ENCODE measurements around the gene ARPC4.

ARPC4 gene

DNA sequence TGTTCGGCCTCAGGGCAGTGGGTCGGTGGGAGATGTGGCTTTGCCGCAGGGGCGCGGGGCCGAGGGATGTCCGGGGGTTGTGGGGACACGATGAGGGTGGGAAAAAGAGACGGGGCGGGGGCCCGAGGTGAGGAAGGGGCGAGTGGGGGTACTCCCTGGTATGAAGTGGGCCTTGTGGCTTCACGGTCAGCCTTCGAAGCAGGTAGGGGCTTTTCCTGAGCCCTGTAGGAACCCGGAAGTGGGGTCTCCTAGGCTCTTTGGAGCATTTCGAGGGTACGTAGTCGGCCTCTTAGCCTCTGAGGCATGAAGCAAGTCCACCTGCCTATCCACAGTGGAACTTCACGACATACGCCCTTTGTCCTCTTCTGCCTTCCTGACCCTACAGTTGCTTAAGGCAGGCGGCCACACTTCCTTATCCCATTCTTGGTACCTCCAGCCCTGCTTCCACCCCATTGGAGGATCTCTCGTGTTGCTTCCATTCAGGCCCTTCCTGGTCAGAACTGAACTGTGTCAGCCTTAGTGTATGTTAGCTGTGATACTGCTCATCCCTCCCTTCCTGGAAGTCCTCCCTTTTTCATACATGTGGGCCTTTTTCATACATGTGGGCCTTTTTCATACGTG lies 389 bp downstream of the ARPC4 start:
- no peak for DNase-seq (ENCODE audit: low read depth)

DNA sequence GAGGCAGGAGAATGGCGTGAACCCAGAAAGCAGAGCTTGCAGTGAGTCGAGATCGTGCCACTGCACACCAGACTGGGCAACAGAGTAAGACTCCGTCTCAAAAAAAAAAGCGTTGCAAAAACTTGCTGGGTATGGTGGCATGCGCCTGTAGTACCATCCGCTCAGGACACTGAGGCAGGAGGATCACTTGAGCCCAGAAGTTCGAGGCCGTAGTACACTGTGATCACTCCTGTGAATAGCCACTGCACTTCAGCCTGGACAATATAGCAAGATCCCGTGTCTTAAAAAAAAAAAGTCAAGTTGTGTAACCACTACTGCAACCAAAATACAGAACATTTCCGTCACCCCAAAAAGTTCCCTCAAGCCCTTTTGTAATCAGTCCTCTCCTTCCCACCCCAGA lies 1.5 kb downstream of the ARPC4 start:
- DNase-seq (ENCODE audit: low read depth) = no peak

DNA sequence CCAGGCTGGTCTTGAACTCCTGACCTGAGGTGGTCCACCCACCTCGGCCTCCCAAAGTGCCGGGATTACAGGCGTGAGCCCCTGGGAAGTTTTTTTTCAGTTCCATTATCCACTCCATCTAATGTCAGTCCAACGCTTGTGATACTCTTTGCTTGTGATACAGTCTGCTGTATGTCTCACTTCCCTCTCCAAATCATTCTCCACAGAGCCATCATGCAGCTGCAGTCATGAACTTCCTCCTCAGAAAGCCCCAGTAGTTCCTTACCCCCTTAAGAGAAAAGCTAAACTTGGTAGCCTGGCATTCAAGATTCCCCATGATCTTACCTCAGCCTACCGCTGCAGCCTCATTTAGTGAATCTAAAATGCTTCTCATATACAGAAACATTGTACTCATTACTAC lies 2.3 kb downstream of the ARPC4 start:
- DNase-seq (ENCODE audit: low read depth) = no peak

DNA sequence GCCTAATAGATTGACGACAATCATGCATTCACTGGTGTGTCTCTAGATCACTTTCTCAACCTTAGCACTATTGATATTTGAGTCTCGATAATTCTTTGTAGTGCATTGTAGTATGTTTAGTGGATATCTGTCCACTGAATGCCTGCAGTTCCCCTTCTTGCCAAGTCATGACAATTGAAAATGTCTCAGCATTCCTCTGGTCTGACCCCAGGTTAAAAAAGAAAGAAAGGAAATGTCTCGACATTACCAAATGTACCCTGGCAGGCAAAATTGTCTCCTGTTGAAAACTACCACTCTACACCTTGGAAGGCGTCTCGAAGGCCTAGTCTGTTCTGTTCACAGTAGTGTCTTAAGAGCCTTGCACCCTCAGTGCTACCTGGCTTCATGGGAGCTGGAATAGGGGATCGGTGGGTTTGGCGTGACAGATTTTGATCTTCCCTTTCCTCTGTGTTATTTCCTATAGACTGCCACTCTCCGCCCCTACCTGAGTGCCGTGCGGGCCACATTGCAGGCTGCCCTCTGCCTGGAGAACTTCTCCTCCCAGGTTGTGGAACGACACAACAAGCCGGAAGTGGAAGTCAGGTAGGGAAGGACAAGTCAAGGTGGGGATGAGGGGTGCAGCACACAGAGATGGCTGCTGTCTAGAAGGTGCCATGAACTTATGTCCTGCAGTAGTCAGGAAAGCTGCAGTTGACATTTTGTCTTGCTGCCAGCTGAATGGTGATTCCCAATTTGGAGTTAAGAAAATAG lies 4.5 kb downstream of the ARPC4 start:
- no peak for DNase-seq (ENCODE audit: low read depth)

DNA sequence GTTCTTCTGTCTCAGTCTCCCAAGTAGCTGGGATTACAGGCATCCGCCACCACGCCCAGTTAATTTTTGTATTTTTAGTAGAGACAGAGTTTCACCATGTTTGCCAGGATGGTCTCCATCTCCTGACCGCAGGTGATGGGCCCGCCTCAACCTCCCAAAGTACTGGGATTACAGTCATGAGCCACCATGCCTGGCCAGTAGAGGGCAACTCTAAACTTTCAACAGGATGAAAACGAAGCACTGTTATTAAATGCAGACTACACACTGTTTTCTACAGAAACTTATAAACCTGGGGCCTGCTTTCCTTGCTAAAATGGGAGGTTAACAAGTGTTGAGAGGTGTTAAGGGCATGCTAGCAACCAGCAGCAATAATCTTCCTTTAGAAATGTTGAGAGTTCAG lies 7.6 kb downstream of the ARPC4 start:
- DNase-seq (ENCODE audit: low read depth) = no peak

DNA sequence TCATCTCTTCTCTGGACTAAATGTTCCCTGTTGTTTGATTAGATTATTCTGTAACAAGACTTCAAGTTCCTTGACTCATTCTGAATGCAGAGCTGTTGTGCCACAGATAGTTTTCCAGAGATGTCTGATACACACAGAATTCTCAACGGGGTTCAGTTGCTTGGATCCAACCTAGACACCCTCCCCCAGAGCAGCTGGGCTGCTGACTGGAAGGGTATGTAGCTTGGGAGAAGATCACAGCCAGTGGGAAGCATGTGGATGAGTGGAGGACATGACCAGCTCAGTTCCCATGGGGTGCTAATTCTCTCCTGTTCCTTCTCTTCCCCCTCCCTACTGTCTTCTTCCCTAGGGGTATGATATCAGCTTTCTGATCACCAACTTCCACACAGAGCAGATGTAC lies 10.6 kb downstream of the ARPC4 start:
- DNase-seq (ENCODE audit: low read depth) = no peak

DNA sequence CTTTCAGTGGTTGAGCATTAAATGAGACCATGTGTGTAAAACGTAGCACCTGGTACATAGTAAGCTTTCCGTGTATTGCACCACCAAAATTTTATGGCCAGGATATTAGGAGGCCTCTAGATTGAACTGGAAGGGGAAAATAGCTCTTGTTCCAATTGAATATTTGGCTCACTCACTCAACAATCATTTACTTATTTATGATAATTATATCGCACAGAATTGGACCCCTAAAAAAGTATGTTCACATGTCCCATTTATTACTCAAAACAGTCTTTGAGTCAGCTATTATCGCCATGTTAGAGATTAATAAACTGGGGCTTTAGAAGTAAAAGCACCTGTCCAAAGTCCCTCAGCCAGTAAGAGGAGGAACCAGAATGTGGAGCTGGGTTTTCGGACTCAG lies 12.1 kb downstream of the ARPC4 start:
- no peak for DNase-seq (ENCODE audit: low read depth)

DNA sequence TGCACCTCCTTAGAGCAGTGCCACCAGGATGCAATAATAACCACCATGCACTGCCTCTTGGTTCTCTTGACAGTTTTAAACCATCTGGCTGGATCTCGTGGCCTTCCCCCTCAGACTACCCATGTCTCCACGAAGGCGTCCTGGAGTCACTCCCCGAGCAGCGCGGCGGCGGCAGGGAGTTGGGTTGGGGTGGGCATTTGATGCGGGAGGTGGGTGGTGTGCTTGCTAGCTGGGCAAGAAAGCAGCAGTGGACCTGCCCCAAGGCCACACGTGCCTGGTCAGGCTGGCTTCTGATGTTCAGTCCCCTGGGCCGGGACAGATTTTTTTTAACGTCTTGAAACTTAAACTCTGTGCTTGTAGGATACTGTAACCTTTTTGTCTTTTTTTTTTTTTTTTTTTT lies 13.3 kb downstream of the ARPC4 start:
- DNase-seq (ENCODE audit: low read depth) = no peak

DNA sequence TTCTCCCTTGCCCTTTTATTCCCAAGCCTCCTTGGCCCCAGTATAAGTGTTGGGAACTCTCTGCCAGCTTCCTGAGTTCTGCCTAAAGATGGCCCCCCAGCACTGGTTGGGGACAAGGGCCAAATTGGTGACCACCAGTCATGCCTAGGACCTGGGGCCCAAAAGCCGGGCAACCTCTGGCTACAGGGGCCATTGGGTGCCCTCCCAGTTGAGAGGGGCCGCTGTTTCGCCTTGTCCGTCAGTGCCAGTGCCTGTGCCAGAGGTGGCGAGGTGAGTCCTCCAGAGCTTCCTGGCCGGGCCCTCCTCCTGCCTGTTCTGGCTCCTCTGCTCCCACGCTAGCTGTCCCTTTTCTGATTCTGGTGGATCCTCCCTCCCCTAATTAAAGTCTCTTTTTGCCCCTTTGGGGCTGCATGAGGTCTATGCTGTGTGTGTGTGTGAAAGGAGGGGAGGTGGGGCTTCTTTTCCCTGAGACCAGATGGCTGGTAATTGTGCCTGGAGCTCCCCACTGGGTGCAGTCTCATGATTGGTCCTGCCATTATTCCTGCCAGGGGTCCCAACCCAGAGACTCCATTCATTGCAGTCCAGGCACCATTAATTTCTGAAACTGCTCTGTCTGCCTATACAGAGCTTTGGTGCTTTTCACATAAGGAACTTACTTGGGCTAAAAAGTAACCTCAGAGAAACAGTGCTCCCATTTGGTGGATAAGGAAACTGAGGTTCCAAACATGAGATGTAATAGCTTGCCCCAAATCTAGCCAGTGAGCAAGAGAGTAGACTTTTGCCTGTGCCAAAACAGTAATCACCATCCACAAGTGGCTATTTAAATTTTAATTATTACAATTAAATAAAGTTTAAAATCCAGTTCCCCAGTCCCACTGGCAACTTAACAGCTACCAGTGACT lies 14.1 kb downstream of the ARPC4 start:
- no peak for DNase-seq (ENCODE audit: low read depth)

DNA sequence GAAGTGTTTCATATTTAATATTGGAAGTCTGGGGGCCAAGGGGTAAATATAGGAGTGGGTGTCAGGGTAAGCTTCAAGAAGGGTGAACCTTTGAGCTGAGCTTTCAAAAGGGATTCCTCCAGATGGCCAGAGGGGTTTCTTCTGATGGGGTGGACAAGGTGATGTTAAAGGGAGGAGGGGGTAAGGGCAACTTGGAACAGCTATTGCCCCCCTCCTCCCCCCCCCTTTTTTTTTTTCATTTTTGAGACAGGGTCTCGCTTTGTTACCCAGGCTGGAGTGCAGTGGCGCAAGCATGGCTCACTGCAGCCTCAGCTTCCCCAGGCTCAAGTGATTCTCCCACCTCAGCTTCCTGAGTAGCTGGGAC lies 15.1 kb downstream of the ARPC4 start:
- no peak for DNase-seq (ENCODE audit: low read depth)

DNA sequence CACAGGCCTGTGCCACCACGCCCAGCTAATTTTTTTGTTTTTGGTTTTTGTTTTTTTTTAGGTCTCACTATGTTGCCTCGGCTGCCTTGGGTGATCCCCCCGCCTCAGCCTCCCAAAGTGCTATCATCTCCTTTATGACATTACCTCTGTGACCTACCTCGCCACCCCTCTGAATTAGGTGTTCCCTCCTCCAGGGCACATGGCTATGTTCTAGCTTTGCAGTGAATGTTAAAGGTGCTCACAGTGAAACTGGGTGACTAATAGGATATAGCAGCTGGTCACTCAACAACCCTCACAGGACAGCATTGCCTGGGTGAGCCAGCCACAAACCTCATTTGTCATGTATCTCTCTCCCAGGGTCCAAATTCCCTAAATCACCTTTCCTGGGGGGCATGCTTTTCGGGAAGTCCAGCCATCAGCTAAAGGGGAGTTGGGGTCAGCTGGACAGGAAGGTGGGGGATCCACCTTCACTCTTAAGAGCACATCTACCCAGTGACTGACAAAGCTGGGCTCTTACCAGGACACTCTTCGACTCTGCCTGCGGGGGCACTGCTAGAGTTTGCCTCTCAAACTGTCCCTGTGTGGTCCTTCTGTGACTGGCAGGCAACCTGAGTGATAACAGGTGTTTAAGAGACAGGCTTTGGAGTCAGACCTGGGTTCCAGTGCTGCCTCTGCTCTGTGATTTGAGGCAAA lies 15.6 kb downstream of the ARPC4 start:
- DNase-seq (ENCODE audit: low read depth) = no peak

DNA sequence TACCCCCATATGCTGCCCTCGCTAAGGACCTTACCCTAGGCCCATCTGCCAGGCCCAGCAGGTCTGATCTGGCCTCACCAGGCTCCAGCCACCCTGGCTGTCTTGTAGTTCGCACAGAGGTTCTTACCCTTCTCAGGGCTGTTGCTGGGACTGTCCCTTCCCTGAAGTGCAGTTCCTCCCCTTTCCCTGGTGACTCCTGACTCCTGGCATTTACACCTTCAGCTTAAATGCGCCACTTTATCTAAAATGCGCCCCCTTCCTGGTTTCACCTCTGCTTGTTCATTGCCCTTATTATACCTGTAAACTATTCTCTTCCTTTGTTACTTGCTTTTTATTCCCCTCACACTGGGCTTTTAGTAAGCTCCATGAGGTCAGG lies 16.3 kb downstream of the ARPC4 start:
- no peak for DNase-seq (ENCODE audit: low read depth)

DNA sequence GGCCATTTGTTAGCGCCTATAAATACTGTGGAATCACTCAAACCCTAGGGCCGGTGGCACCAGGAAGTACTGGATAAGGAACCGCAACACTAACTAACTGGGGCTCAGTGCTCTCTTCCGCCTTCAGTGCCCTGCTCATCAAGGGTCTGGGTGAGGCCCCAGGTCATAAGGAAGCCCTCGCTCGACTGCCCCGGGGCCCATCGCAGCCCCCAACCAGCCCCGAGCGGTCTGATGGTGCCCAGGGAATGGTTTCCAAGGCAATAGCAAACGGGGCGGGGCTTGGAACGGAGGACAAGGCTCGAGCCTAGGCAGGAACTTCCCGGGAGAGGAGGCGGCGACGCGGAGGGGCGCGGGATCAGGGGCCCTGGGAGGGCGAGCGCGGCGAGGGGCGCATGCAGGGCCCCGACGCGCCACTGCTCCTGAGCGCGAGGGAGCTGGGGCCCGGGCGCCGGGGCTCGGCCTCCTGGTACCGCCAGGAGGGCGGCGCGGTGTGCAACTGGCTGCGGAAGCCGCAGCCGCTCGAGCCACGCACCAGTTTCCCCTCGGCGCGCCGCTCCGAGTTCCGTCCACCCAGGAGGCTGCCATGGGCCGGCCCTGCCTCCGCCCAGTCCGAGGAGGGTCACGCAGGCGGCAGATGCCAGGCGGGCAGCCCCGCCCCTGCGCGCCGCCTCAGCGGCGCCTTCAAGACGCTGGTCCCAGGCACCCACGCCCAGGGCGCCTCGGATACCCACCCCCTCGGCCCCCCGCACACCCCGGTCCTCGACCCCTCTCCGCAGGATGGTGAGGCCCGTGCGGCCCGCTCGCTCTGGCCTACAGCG lies 16.9 kb downstream of the ARPC4 start, which contains the start of gene TTLL3:
Gene TTLL3 (plus strand): TSS at position 648 of the 818 bp plus-strand sequence. CDS start 400 bp downstream, outside the sequence.
- no peak for DNase-seq (ENCODE audit: low read depth)

DNA sequence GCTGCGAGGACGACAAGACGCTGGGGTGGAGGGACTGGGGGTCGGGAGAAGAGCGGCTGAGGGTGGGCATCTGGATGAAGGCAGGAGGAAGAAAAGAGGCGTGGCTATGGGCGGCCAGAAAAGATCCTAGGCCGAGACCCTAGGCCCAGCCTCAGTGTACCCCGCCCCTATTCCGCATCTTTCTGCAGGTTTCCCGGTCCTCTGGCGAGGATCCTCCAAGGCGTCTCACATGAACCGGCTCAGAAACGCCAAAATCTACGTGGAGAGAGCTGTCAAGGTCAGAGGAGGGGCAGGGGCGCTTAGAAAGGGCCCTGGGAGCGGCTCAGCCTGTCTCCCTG lies 17.5 kb downstream of the ARPC4 start:
- no peak for DNase-seq (ENCODE audit: low read depth)

DNA sequence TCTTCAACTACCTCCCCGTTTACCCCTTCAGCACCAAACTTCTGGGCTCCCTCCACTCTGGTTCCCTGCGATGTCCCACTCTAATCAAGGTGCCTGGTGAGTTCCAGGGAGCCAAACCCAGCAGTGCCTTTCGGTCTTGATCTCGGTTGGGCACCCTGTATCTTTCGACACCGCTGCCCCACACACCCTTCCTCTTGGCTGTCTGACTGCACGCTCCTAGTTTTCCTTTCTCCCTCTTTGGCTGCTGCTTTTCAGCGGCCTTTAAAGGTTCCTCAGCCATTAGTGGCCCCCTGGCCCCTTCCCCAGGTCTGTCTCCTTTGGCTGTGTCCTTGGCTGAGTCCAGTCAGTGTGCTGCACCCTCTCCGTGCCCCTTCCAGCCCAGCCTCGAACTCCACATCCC lies 18.0 kb downstream of the ARPC4 start:
- DNase-seq (ENCODE audit: low read depth) = no peak

DNA sequence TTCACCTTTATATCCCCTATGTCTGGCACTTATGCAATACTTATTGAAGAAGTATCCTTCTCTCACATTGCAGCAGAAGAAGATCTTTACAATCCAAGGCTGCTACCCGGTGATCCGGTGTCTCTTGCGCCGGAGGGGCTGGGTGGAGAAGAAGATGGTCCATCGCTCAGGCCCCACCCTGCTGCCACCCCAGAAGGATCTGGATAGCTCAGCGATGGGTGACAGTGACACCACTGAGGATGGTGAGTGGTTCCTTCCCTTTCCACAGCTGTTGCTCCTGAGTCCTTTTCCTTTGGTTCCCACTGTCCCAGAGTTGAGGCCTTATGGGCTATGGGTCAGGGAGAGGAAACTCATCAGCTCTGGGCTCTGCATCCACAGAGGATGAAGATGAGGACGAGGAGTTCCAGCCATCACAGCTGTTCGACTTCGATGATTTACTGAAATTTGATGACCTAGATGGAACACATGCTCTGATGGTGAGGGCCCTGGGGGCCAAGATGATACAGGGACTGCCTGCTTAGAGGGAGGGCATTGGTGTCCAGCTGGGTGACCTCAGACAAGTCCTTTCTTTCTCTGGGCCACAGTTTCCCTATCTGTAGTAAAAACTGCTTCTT lies 20.1 kb downstream of the ARPC4 start:
- no peak for DNase-seq (ENCODE audit: low read depth)

DNA sequence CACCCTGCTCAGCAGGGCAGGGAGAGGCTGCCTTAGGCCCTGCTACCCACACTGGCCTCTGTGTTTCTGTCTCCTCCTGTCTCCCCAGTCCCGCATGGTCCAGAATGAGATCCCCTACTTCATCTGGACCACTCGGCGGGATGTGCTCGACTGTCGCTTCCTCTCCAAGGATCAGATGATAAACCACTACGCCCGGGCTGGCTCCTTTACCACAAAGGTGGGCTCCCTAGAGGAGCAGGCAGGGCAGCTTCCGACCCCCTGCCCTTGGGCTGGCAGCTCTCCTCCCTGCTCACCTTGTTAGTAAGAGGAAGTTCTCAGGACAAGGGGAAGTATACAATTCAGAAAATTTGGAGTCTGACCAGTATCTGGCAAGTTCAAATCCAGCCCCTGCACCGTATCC lies 23.1 kb downstream of the ARPC4 start:
- DNase-seq (ENCODE audit: low read depth) = no peak

DNA sequence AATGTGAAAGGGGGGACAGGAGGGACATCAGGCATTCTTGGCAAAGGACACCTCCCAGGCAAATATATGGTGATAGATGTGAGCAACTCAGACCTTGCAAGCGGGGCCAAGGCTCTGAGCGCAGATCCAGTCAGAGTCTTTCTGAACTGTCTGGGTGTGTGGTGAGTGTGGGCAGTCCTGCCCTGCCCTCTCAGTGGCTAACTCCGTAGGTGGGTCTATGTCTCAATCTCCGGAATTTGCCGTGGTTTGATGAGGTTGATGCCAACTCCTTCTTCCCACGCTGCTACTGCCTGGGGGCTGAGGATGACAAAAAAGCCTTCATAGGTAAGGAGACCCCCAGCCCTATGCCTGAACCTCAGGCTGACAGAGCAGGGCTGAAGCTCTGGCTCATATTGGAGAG lies 24.6 kb downstream of the ARPC4 start:
- no peak for DNase-seq (ENCODE audit: low read depth)

DNA sequence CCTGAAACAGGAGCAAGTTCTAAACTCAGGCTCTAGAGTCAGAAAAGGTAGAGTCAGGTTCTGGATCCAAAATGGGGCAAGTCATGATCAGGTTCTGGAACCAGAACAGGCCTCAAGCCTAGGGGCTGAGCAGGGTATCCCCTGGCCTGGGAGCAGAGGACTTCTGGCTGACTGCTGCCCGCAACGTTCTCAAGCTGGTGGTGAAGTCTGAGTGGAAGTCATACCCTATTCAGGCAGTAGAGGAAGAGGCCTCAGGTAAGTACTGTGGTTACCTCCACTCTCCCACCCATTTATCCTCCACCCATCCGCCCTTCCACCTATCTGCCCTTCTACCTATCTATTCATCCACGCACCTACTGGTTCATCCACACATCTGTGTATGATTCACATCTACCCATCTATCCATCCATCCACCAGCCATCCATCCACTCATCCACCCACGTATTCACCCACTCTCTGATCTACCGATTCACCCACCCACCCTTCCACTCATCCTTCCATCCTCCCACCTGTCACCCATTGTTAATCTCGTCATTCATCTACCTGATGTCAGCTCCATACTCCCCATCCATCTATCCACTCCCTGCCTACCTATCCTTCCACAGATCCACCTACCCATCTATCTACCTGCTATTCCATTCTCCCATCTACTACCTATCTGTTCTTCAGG lies 25.9 kb downstream of the ARPC4 start:
- DNase-seq (ENCODE audit: low read depth) = no peak

DNA sequence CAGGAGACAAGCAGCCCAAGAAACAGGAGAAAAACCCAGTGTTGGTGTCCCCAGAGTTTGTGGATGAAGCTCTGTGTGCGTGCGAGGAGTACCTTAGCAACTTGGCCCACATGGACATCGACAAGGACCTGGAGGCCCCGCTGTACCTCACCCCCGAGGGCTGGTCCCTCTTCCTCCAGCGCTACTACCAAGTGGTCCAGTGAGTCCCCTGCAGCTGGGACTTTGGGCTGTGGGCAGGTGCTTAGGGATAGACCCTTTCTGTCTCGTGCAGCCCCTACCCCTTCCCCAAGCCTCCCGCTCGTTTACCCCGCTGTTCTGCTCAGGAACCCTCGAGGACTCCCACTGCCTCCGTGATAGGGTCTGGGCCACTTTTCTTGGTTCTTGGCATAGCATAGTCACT lies 27.7 kb downstream of the ARPC4 start:
- DNase-seq (ENCODE audit: low read depth) = no peak

DNA sequence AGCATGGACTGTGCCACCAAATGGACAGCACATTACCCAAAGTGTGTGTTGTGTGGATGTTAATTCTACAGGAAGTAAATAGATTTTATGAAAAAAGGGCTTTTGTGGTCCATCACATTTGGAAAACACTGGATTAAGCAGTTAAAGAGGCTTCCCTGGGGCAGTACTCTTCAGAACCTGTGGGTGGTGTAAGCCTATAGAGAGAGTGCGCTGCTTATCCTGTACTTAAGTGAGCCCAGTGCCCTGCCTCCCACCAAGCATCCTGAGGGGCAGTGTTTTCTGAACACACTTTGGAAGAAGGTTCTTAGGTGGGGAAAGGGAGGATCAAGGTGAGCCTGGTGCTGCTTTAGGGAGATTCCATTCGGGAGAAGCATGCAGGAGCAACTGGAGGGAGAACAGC lies 28.1 kb downstream of the ARPC4 start:
- DNase-seq (ENCODE audit: low read depth) = no peak

Data from activated T-cell treated with anti-CD3 and anti-CD28 coated beads for 24 hours (primary cell).